HG03565 (cell line): ENCODE results near the gene ADCY2.

Experiments used
- ATAC-seq: cut with Tn5 transposase; IDR thresholded peaks from one replicate; pipeline ENCODE4 v1.9.1; 2021; ENCODE audit warnings: mild to moderate bottlenecking, moderate library complexity; ENCODE audit not compliant: unreplicated experiment

Gene ADCY2

GRCh38 chr5:7585807-7586206, 189.9 kb downstream of the ADCY2 start:
- no peak for ATAC-seq

- no peak for ATAC-seq
These were observed 190.5 kb downstream of the ADCY2 start for GRCh38 chr5:7586480-7586879.

- no peak for ATAC-seq
These were observed 193.9 kb downstream of the ADCY2 start for GRCh38 chr5:7589800-7590199.

- ATAC-seq, result no peak
These were observed 197.0 kb downstream of the ADCY2 start for GRCh38 chr5:7592910-7593309.

- no peak for ATAC-seq
These were observed 201.2 kb downstream of the ADCY2 start for GRCh38 chr5:7597059-7597642.

GRCh38 chr5:7606840-7607465, 211.0 kb downstream of the ADCY2 start:
- no peak for ATAC-seq

- ATAC-seq, result no peak
These were observed 212.8 kb downstream of the ADCY2 start for GRCh38 chr5:7608772-7609171.

- no peak for ATAC-seq
These were observed 213.8 kb downstream of the ADCY2 start for GRCh38 chr5:7609726-7610125.

GRCh38 chr5:7610531-7611177, 214.7 kb downstream of the ADCY2 start:
- ATAC-seq, result no peak

GRCh38 chr5:7611518-7611917, 215.6 kb downstream of the ADCY2 start:
- no peak for ATAC-seq

GRCh38 chr5:7615566-7616061, 219.7 kb downstream of the ADCY2 start:
- no peak for ATAC-seq

GRCh38 chr5:7616897-7617296, 221.0 kb downstream of the ADCY2 start:
- ATAC-seq, result no peak

GRCh38 chr5:7622498-7622897, 226.6 kb downstream of the ADCY2 start:
- no peak for ATAC-seq

- ATAC-seq, result no peak
These were observed 229.8 kb downstream of the ADCY2 start for GRCh38 chr5:7625740-7626139.

- ATAC-seq, result no peak
These were observed 232.3 kb downstream of the ADCY2 start for GRCh38 chr5:7628248-7628647.

GRCh38 chr5:7628820-7629219, 232.9 kb downstream of the ADCY2 start:
- no peak for ATAC-seq

- ATAC-seq, result no peak
These were observed 233.6 kb downstream of the ADCY2 start for GRCh38 chr5:7629561-7629960.

- no peak for ATAC-seq
These were observed 238.9 kb downstream of the ADCY2 start for GRCh38 chr5:7634837-7635236.

GRCh38 chr5:7638456-7638855, 242.5 kb downstream of the ADCY2 start:
- ATAC-seq, result no peak

- ATAC-seq, result peak; percentile 61
These were observed 246.1 kb downstream of the ADCY2 start for GRCh38 chr5:7642029-7642428.

- no peak for ATAC-seq
These were observed 248.8 kb downstream of the ADCY2 start for GRCh38 chr5:7644723-7645122.

GRCh38 chr5:7650755-7651154, 254.8 kb downstream of the ADCY2 start:
- no peak for ATAC-seq
